Pancreas (tissue), 10 donors: ENCODE measurements around the gene ARHGAP35. TPM values are rescaled to one million over a fixed set of nuclear protein-coding genes. Genes with fewer than 3 reads are reported as not detected.
A peak's percentile ranks its signal among the peaks of the same experiment; 100 is the strongest.

Experiments used
- ATAC-seq, 4 donors: fragments of 200-7000 bp; cut with Tn5 transposase; one replicate each; pipeline versions ENCODE4 v1.8.0 to v1.9.1; 2020; ENCODE audit warnings: mild to moderate bottlenecking in 4 of 4, moderate library complexity in 4 of 4
- DNase-seq, 6 donors: peaks; one replicate each; pipeline ENCODE4 v3.0.0-alpha.2; 2020
- FAIRE-seq: peaks from 2 replicates; lab custom pipeline; 2012; peaks lifted over from hg19 to GRCh38; lab: Jason Lieb, UNC
- H3K27ac ChIP-seq, 4 donors: fragments of 200-600 bp; sonication (generic); 1 replicate in 3 of 4; 2 replicates in 1 of 4; pipeline versions ENCODE4 v1.5.0 to v1.8.0; 2020
- H3K27me3 ChIP-seq, 4 donors: fragments of 200-600 bp; one replicate each; pipeline ENCODE4 v1.8.0; 2021
- H3K36me3 ChIP-seq, 3 donors: fragments of 200-600 bp; sonication (generic) in 1 of 3; one replicate each; pipeline versions ENCODE4 v1.5.0 to v1.8.0; 2020 to 2021
- H3K4me1 ChIP-seq, 3 donors: fragments of 200-600 bp; one replicate each; pipeline ENCODE4 v1.8.0; 2021
- H3K4me3 ChIP-seq, 4 donors: fragments of 200-600 bp; sonication (generic) in 2 of 4; one replicate each; pipeline versions ENCODE4 v1.5.0 to v1.8.0; 2020 to 2021
- H3K9me3 ChIP-seq, 4 donors: fragments of 200-600 bp; one replicate each; pipeline ENCODE4 v1.8.0; 2021
- CTCF ChIP-seq, 4 donors: fragments of 200-600 bp; sonication (generic) in 3 of 4; IDR thresholded peaks; one replicate each; pipeline versions ENCODE4 v1.5.0 to v1.8.0; 2021; ENCODE audit warnings: antibody characterized with exemption in 4 of 4
- WGBS, 2 donors: extraction: QIAGEN DNeasy Blood & Tissue Kit; methylation state at CpG; one replicate each; pipeline ENCODE4 v1.1.7; 2013; 5-methylcytosine and 5-hydroxymethylcytosine counted together
- intact Hi-C, 3 donors: fragments of 100-400 bp; cut with DNase I; formaldehyde crosslinking; loops; one replicate each; pipeline versions ENCODE4 v1.11.1 to v1.14.2; 2022
- polyA plus RNA-seq, 2 donors: library from polyadenylated mRNA; stranded (reverse); fragments of 200-250 nt; gene quantifications; one replicate each; pipeline ENCODE4 v1.2.3, GENCODE V29; 2013
- total RNA-seq, 6 donors: library from RNA; stranded (reverse); fragmentation: NEBNext Ultra II Directional in 4 of 6; extraction: Animal tissue kit (Norgen Biotek cat#: 25700) in 4 of 6; gene quantifications; one replicate each; pipeline versions ENCODE4 v1.2.1 to v1.2.4, GENCODE V29; 2021 to 2023
- donor health status: healthy with polysubstance abuse.
- donor health status: DM: no; HTN: no; CAD: no; lungs with moderate emphysema.
- donor health status: DM: no; HTN: no; CAD: no.
- donor health status: control.
- donor health status: control.
- donor health status: Bipolar disorder and iron deficiency.
- donor health status: DM: yes; HTN: yes; CAD: no.
- donor health status: DM: no; HTN: no; CAD: no.
- donor health status: DM: no; HTN: no; CAD: no.
- donor health status: DM: yes; HTN: yes; CAD: no.

ARHGAP35 gene
- total RNA-seq = 10 to 100 TPM; 14.6 to 26.8 (median 19.9) TPM
- 10 to 100 TPM in 1 of 2 donors, 1 to 10 TPM in 1; 8.4 to 12.7 TPM for polyA plus RNA-seq

- Histone ChIP-seq H3K27me3 (no peaks in the 10 kb centered on the region), H3K36me3 (no peaks in the 10 kb centered on the region), H3K4me3 (peak within 1 kb of the TSS; percentile 79 to 95 (median 88)), H3K27ac (peak within 1 kb of the TSS; percentile 94 to 99 (median 97)), H3K4me1 (peaks cover 13 to 38% (median 24%) of the 10 kb centered on the region in 3 donors), H3K9me3 (no peaks in the 10 kb centered on the region)
- intact Hi-C loops = loop anchor here in 1 of 3 donors (10.0 kb wide), 1 partner anchor 64 kb away; no protein-coding TSS in a partner anchor
- DNase-seq (peak; percentile 36 to 88 (median 67)), ATAC-seq (peak; percentile 45 to 70 (median 66)), FAIRE-seq (no peak)
- WGBS, 2 donors = 0 to 1% methylated on average over 29 to 84 of the region's 91 CpGs
- no peak for TF ChIP-seq CTCF (IDR thresholded peaks at IDR 0.05)
Measured at GRCh38 chr19:46860846-46861690, at the start of gene ARHGAP35. TSS of gene ARHGAP35 (plus strand) at chr19:46860997. CDS start at chr19:46918676, 57,679 bp downstream.

- no peak overlapping the region for H3K4me3 ChIP-seq
- H3K27me3 ChIP-seq = no peaks in the 10 kb centered on the region
- H3K4me1 ChIP-seq = no peaks in the 10 kb centered on the region
- no peaks in the 10 kb centered on the region for H3K36me3 ChIP-seq
- no peak for TF ChIP-seq CTCF (IDR thresholded peaks at IDR 0.05)
- FAIRE-seq (no peak), DNase-seq (no peak), ATAC-seq (peak in 1 of 4 donors; percentile 41)
- 67 to 72% methylated on average over 24 of the region's 24 CpGs for WGBS, 2 donors
- H3K9me3 ChIP-seq = no peaks in the 10 kb centered on the region
- H3K27ac ChIP-seq = no peak overlapping the region
- intact Hi-C loops = no loop called here
Measured at GRCh38 chr19:46812977-46813838, 47.6 kb upstream of the ARHGAP35 start.

- no peak overlapping the region for H3K27ac ChIP-seq
- H3K27me3 ChIP-seq = no peaks in the 10 kb centered on the region
- WGBS, 2 donors = 17 to 18% methylated on average over 7 of the region's 7 CpGs
- no peak overlapping the region for H3K4me3 ChIP-seq
- H3K36me3 ChIP-seq = no peaks in the 10 kb centered on the region
- no peaks in the 10 kb centered on the region for H3K9me3 ChIP-seq
- FAIRE-seq (no peak), DNase-seq (peak in 5 of 6 donors; percentile 49 to 89 (median 76)), ATAC-seq (peak; percentile 54 to 88 (median 70))
- TF ChIP-seq CTCF (IDR thresholded peaks at IDR 0.05) = no peak
- no peaks in the 10 kb centered on the region for H3K4me1 ChIP-seq
- intact Hi-C loops = no loop called here
Measured at GRCh38 chr19:46813839-46814358, 46.9 kb upstream of the ARHGAP35 start.

- H3K36me3 ChIP-seq = no peaks in the 10 kb centered on the region
- 72 to 82% methylated on average over 18 of the region's 18 CpGs for WGBS, 2 donors
- H3K27ac ChIP-seq = no peak overlapping the region
- TF ChIP-seq CTCF (IDR thresholded peaks at IDR 0.05) = no peak
- DNase-seq (no peak), FAIRE-seq (no peak), ATAC-seq (no peak)
- no peaks in the 10 kb centered on the region for H3K4me1 ChIP-seq
- no peak overlapping the region for H3K4me3 ChIP-seq
- intact Hi-C loops = no loop called here
- H3K9me3 ChIP-seq = no peaks in the 10 kb centered on the region
- H3K27me3 ChIP-seq = no peaks in the 10 kb centered on the region
Measured at GRCh38 chr19:46815833-46816627, 44.8 kb upstream of the ARHGAP35 start.
